B cell (primary cell): ENCODE measurements around the gene SNRPB. TPM values are rescaled to one million over a fixed set of nuclear protein-coding genes. Genes with fewer than 3 reads are reported as not detected.

Experiments used
- ATAC-seq: fragments of 200-7000 bp; cut with Tn5 transposase; one replicate; pipeline ENCODE4 v1.10.0; 2021; ENCODE audit warnings: low read depth, mild to moderate bottlenecking, moderate number of reproducible peaks, moderate library complexity
- CTCF ChIA-PET: fragments of 350-600 bp; sonication (Branson Sonifier 250); formaldehyde crosslinking; loops from one replicate; lab custom pipeline; 2021; ENCODE audit warnings: antibody characterized with exemption, inconsistent platforms; lab: Charles Lee
- POLR2A ChIA-PET: fragments of 350-600 bp; sonication (Branson Sonifier 250); formaldehyde crosslinking; loops from one replicate; lab custom pipeline; 2021; ENCODE audit warnings: antibody characterized with exemption; lab: Charles Lee
- DNase-seq: peaks from one replicate; pipeline ENCODE4 v3.0.0; 2013
- H2AFZ ChIP-seq: 2 replicates; pipeline ENCODE4 v1.6.1; 2012; ENCODE audit warnings: mild to moderate bottlenecking, low read depth, low read length; ENCODE audit not compliant: insufficient read depth, poor library complexity, severe bottlenecking
- H3K27ac ChIP-seq, 2 donors: 1 replicate in 1 of 2; 2 replicates in 1 of 2; pipeline ENCODE4 v1.5.1; 2012 to 2013; ENCODE audit warnings: low read length in 2 of 2, mild to moderate bottlenecking in 2 of 2, moderate library complexity in 1 of 2
- H3K27me3 ChIP-seq, 4 experiments: fragments of 200-600 bp in 1 of 4; sonication (generic) in 1 of 4; replicated peaks in 1 of 4; 1 replicate in 2 of 4; 2 replicates in 2 of 4; pipeline versions ENCODE4 v1.6.1 to v1.7.0; 2013 to 2016; ENCODE audit warnings: low read length in 3 of 4, mild to moderate bottlenecking in 2 of 4, mixed read lengths in 1 of 4, moderate library complexity in 1 of 4; ENCODE audit not compliant: insufficient read depth in 4 of 4, control insufficient read depth in 3 of 4; ENCODE audit errors: control extremely low read depth in 1 of 4
- H3K36me3 ChIP-seq, 2 experiments: replicated peaks in 1 of 2; 1 replicate in 1 of 2; 2 replicates in 1 of 2; pipeline versions ENCODE4 v1.6.1 to v1.7.1; 2013; ENCODE audit warnings: low read length in 1 of 2; ENCODE audit not compliant: insufficient read depth in 2 of 2, control insufficient read depth in 1 of 2; ENCODE audit errors: control extremely low read depth in 1 of 2, extremely low read depth in 1 of 2
- H3K4me1 ChIP-seq, 2 donors: fragments of 200-600 bp in 1 of 2; sonication (generic) in 1 of 2; 1 replicate in 1 of 2; 2 replicates in 1 of 2; pipeline versions ENCODE4 v1.5.1 to v1.6.1; 2013 to 2017; ENCODE audit warnings: low read length in 2 of 2; ENCODE audit not compliant: control insufficient read depth in 2 of 2, insufficient read depth in 2 of 2
- H3K4me2 ChIP-seq: replicated peaks from 2 replicates; pipeline ENCODE3; 2012; ENCODE audit warnings: mild to moderate bottlenecking, low read depth, low read length; ENCODE audit not compliant: poor library complexity, severe bottlenecking
- H3K4me3 ChIP-seq, 5 experiments: fragments of 200-600 bp in 1 of 5; sonication (generic) in 1 of 5; 1 replicate in 3 of 5; 2 replicates in 2 of 5; pipeline versions ENCODE4 v1.5.1 to v1.7.0; 2011 to 2016; ENCODE audit warnings: low read length in 4 of 5, mild to moderate bottlenecking in 4 of 5, low read depth in 2 of 5, control low read depth in 1 of 5, moderate library complexity in 1 of 5; ENCODE audit not compliant: insufficient read depth in 1 of 5; ENCODE audit errors: control extremely low read depth in 1 of 5, extremely low read depth in 1 of 5
- H3K79me2 ChIP-seq: fragments of 200-600 bp; sonication (generic); one replicate; pipeline ENCODE4 v1.6.0; 2016; ENCODE audit warnings: low read length; ENCODE audit not compliant: control insufficient read depth, insufficient read depth
- H3K9ac ChIP-seq: fragments of 200-600 bp; sonication (generic); 2 replicates; pipeline ENCODE4 v1.6.1; 2017; ENCODE audit warnings: mild to moderate bottlenecking, low read length, moderate library complexity
- H3K9me3 ChIP-seq, 3 donors: one replicate each; pipeline versions ENCODE4 v1.6.1 to v1.7.1; 2013; ENCODE audit warnings: low read length in 2 of 3; ENCODE audit not compliant: control insufficient read depth in 2 of 3, insufficient read depth in 1 of 3; ENCODE audit errors: control extremely low read depth in 1 of 3
- H4K20me1 ChIP-seq: 2 replicates; pipeline ENCODE4 v1.6.0; 2012; ENCODE audit warnings: mild to moderate bottlenecking, low read length; ENCODE audit not compliant: insufficient read depth, control insufficient read depth, poor library complexity, severe bottlenecking
- H3K27ac Mint-ChIP-seq: one replicate; pipeline ENCODE4 v1.8.0; 2021; ENCODE audit warnings: mixed read lengths
- H3K27me3 Mint-ChIP-seq: one replicate; pipeline ENCODE4 v1.8.0; 2021; ENCODE audit warnings: mixed read lengths
- H3K4me1 Mint-ChIP-seq: one replicate; pipeline ENCODE4 v1.8.0; 2021; ENCODE audit warnings: mixed read lengths
- H3K4me3 Mint-ChIP-seq: one replicate; pipeline ENCODE4 v1.8.0; 2021; ENCODE audit warnings: mixed read lengths
- H3K9me3 Mint-ChIP-seq: one replicate; pipeline ENCODE4 v1.8.0; 2022; ENCODE audit warnings: mixed read lengths; ENCODE audit not compliant: insufficient read depth
- CTCF ChIP-seq: fragments of 200-600 bp; IDR thresholded peaks from one replicate; pipeline ENCODE4 v1.8.0; 2022; ENCODE audit warnings: antibody characterized with exemption, mild to moderate bottlenecking
- EZH2 ChIP-seq: IDR thresholded peaks from 2 replicates; pipeline ENCODE4 v1.6.1; 2012; ENCODE audit warnings: borderline replicate concordance, low read depth, mild to moderate bottlenecking, moderate library complexity, low read length; ENCODE audit not compliant: insufficient read depth, poor library complexity, severe bottlenecking
- WGBS: methylation state at CpG from one replicate; pipeline ENCODE4 v1.1.5; 2013; ENCODE audit warnings: missing lambda C conversion rate; ENCODE audit not compliant: insufficient coverage; 5-methylcytosine and 5-hydroxymethylcytosine counted together
- intact Hi-C: fragments of 100-400 bp; cut with micrococcal nuclease; formaldehyde crosslinking; loops from one replicate; pipeline ENCODE4 v1.10.0; 2022
- polyA plus RNA-seq: library from polyadenylated mRNA; depleted of rRNA; stranded (reverse); fragments of >200 nt; gene quantifications from 2 replicates; pipeline ENCODE4 v1.2.3, GENCODE V29; 2012
- total RNA-seq, 2 donors: library from RNA; stranded (reverse); fragments of 120-200 nt in 1 of 2; gene quantifications; 1 replicate in 1 of 2; 2 replicates in 1 of 2; pipeline versions ENCODE4 v1.2.3 to v1.2.4, GENCODE V29; 2013 to 2022

SNRPB gene
- total and polyA plus RNA-seq, 2 donors (not counting 1 experiment from before 2014, with no cell fraction given) = 123 to 151 TPM

- Histone ChIP-seq H3K4me2 (no peak overlapping the region), H3K36me3 (no peaks in the 10 kb centered on the region), H3K4me3 (no peak overlapping the region), H3K9ac (no peak overlapping the region), H3K4me1 (peaks cover 3 to 7% of the 10 kb centered on the region in 2 donors), H3K27ac (no peak overlapping the region), H3K9me3 (no peaks in the 10 kb centered on the region), H4K20me1 (no peaks in the 10 kb centered on the region), H2AFZ (no peak overlapping the region), H3K27me3 (peaks cover 0 to 9% (median 0%) of the 10 kb centered on the region in 4 experiments), H3K79me2 (no peaks in the 10 kb centered on the region)
- WGBS = 94% methylated on average over 3 of the region's 4 CpGs
- H3K4me3 Mint-ChIP-seq = no peak overlapping the region
- H3K27me3 Mint-ChIP-seq = peaks cover 3% of the 10 kb centered on the region
- H3K4me1 Mint-ChIP-seq = peaks cover 6% of the 10 kb centered on the region
- H3K9me3 Mint-ChIP-seq = no peaks in the 10 kb centered on the region
- POLR2A ChIA-PET = no interaction called here
- intact Hi-C loops = no loop called here
- DNase-seq = no peak
- no peak for ATAC-seq
- no peak overlapping the region for H3K27ac Mint-ChIP-seq
- CTCF ChIA-PET = interaction anchor here (1.5 to 3.0 kb wide), 2 partner anchors 10 to 312 kb away, joined by 12 to 14 read pairs; no protein-coding TSS in a partner anchor
- TF ChIP-seq EZH2 = no peak
- no peak for TF ChIP-seq CTCF
Measured at GRCh38 chr20:2519115-2519809, 48.7 kb upstream of the SNRPB start.

DNA sequence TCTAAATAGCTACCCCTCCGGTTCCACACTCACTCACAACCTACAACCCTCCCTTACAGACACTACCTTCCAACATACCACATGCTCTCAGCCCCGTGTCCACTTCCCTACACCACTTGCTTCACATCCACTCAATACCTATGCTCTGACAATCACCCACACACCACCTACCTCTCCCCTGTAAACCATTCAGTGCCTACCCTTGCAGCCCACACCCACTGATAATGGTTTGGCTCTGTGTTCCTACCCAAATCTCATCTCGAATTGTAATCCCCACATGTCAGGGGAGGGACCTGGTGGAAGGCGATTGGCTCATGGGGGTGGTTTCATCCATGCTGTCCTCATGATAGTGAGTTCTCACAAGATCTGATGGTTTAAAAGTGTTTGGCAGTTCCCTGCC is 48.0 kb upstream of the SNRPB start:
- no peak overlapping the region for H2AFZ ChIP-seq
- no peaks in the 10 kb centered on the region for H3K79me2 ChIP-seq
- WGBS = 95% methylated on average over 2 of the region's 4 CpGs
- H3K27me3 Mint-ChIP-seq = peaks cover 7% of the 10 kb centered on the region
- CTCF ChIA-PET = interaction anchor here (1.2 kb wide), 1 partner anchor 8 kb away, joined by 3 read pairs; no protein-coding TSS in a partner anchor
- H3K9ac ChIP-seq = no peak overlapping the region
- H3K9me3 Mint-ChIP-seq = no peaks in the 10 kb centered on the region
- peaks cover 0 to 9% (median 0%) of the 10 kb centered on the region in 4 experiments for H3K27me3 ChIP-seq
- POLR2A ChIA-PET = no interaction called here
- H3K4me2 ChIP-seq = no peak overlapping the region
- H3K36me3 ChIP-seq = no peaks in the 10 kb centered on the region
- H3K27ac ChIP-seq = no peak overlapping the region
- no peaks in the 10 kb centered on the region for H4K20me1 ChIP-seq
- H3K27ac Mint-ChIP-seq = no peak overlapping the region
- peaks cover 3% of the 10 kb centered on the region in 2 donors for H3K4me1 ChIP-seq
- ATAC-seq = no peak
- intact Hi-C loops = no loop called here
- no peak for TF ChIP-seq EZH2
- TF ChIP-seq CTCF = no peak
- no peak for DNase-seq
- H3K4me3 ChIP-seq = no peak overlapping the region
- H3K9me3 ChIP-seq = no peaks in the 10 kb centered on the region
- H3K4me1 Mint-ChIP-seq = peaks cover 3% of the 10 kb centered on the region
- no peak overlapping the region for H3K4me3 Mint-ChIP-seq
